ENCODE results near the gene TNNC2. TPM values are rescaled to one million over a fixed set of nuclear protein-coding genes. Genes with fewer than 3 reads are reported as not detected.

Gene TNNC2
- total and polyA plus RNA-seq, 2 of the 13 experiments (the other 11 are each of a cell fraction or from before 2014, with no cell fraction given), result 1.8 to 4.7 TPM

- TF ChIP-seq ZFP91 (CRISPR knock-in tag; IDR thresholded peaks at IDR 0.05; ENCODE audit: borderline replicate concordance), result 0 out of 2 replicates have a peak, but pooled peaks have one; percentile 15
- TF ChIP-seq PRDM4 (CRISPR knock-in tag; IDR thresholded peaks at IDR 0.05; ENCODE audit: borderline replicate concordance), result no peak
- no peak for TF ChIP-seq POLR2A (IDR thresholded peaks at IDR 0.05; ENCODE audit: insufficient read depth in 1 of 2, low read depth in 2 of 2, low read length in 2 of 2)
- TF ChIP-seq ARID4A (CRISPR knock-in tag; IDR thresholded peaks at IDR 0.05; ENCODE audit: borderline replicate concordance), result 0 out of 2 replicates have a peak, but pooled peaks have one; percentile 2
- no peak for TF ChIP-seq ZNF124 (CRISPR knock-in tag; IDR thresholded peaks at IDR 0.05)
- no peak for TF ChIP-seq ZMAT5 (CRISPR knock-in tag; IDR thresholded peaks at IDR 0.05; ENCODE audit: borderline replicate concordance, low read depth)
- no peak for TF ChIP-seq ATF6 (CRISPR knock-in tag; conservative IDR thresholded peaks at IDR 0.05)
- TF ChIP-seq ASH2L (IDR thresholded peaks at IDR 0.05; ENCODE audit: insufficient read length, low read depth, low read length), result no peak
- no peak for TF ChIP-seq ZNF354B (CRISPR knock-in tag; IDR thresholded peaks at IDR 0.05)
- no peak for TF ChIP-seq ZNF746 (CRISPR knock-in tag; IDR thresholded peaks at IDR 0.05)
- TF ChIP-seq ZMYM2 (CRISPR knock-in tag; IDR thresholded peaks at IDR 0.05), result no peak
- no peak for TF ChIP-seq SOX5 (CRISPR knock-in tag; IDR thresholded peaks at IDR 0.05; ENCODE audit: borderline replicate concordance)
- TF ChIP-seq ZNF878 (CRISPR knock-in tag; IDR thresholded peaks at IDR 0.05), result no peak
- no peak for TF ChIP-seq SNRNP70 (IDR thresholded peaks at IDR 0.05; ENCODE audit: low read depth, low read length)
- no peak for TF ChIP-seq ZC3H13 (CRISPR knock-in tag; IDR thresholded peaks at IDR 0.05)
- peak; percentile 51; the same call in 1 of the 2 replicates for TF ChIP-seq ZNF501 (CRISPR knock-in tag; IDR thresholded peaks at IDR 0.05)
- TF ChIP-seq PPARG (CRISPR knock-in tag; conservative IDR thresholded peaks at IDR 0.05), result no peak
- TF ChIP-seq THYN1 (CRISPR knock-in tag; IDR thresholded peaks at IDR 0.05; ENCODE audit: borderline replicate concordance, low read depth), result no peak
- 0 out of 2 replicates have a peak, but pooled peaks have one; percentile 19 for TF ChIP-seq ZNF792 (CRISPR knock-in tag; IDR thresholded peaks at IDR 0.05)
Observed at GRCh38 chr20:45826381-45827019, 612 bp downstream of the TNNC2 start (continued).
